Measurements from ENCODE around the gene TMEM53. TPM values are rescaled to one million over a fixed set of nuclear protein-coding genes. Genes with fewer than 3 reads are reported as not detected.

Gene TMEM53
- total and polyA plus RNA-seq, 8 donors, result 2.6 to 10.4 (median 4.5) TPM

- peak; percentile 92 to 93 (median 92) for ATAC-seq
- H3K27me3 ChIP-seq, result no peaks in the 10 kb centered on the region
- H3K9me3 ChIP-seq, result no peaks in the 10 kb centered on the region
- peak overlapping the region; percentile 2 to 69 (median 40) for H3K27ac ChIP-seq
- H3K36me3 ChIP-seq, result no peaks in the 10 kb centered on the region
- TF ChIP-seq, protein P1, sequence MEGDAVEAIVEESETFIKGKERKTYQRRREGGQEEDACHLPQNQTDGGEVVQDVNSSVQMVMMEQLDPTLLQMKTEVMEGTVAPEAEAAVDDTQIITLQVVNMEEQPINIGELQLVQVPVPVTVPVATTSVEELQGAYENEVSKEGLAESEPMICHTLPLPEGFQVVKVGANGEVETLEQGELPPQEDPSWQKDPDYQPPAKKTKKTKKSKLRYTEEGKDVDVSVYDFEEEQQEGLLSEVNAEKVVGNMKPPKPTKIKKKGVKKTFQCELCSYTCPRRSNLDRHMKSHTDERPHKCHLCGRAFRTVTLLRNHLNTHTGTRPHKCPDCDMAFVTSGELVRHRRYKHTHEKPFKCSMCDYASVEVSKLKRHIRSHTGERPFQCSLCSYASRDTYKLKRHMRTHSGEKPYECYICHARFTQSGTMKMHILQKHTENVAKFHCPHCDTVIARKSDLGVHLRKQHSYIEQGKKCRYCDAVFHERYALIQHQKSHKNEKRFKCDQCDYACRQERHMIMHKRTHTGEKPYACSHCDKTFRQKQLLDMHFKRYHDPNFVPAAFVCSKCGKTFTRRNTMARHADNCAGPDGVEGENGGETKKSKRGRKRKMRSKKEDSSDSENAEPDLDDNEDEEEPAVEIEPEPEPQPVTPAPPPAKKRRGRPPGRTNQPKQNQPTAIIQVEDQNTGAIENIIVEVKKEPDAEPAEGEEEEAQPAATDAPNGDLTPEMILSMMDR (IDR thresholded peaks at IDR 0.05), result no peak
- intact Hi-C loops (cut with DNase I), result no loop called here
- 16 to 18% methylated on average over 9 of the region's 9 CpGs for WGBS, 2 donors
- FAIRE-seq, result no peak
- H3K4me3 ChIP-seq, result no peak overlapping the region
- H3K4me1 ChIP-seq, result peaks cover 0 to 25% (median 9%) of the 10 kb centered on the region in 3 donors
- peak; percentile 87 to 97 (median 91) for DNase-seq
Observed at GRCh38 chr1:44660176-44660575, 14.1 kb downstream of the TMEM53 start.

GRCh38 chr1:44659566-44659965 lies 14.7 kb downstream of the TMEM53 start:
- no peak for ATAC-seq
- DNase-seq, result no peak
- FAIRE-seq, result no peak
- H3K27ac ChIP-seq, result peak overlapping the region in 2 of 4 donors; percentile 58 to 69
- no peaks in the 10 kb centered on the region for H3K9me3 ChIP-seq
- 89 to 93% methylated on average over 4 of the region's 4 CpGs for WGBS, 2 donors
- H3K36me3 ChIP-seq, result no peaks in the 10 kb centered on the region
- TF ChIP-seq, protein P1 (IDR thresholded peaks at IDR 0.05), result no peak
- H3K4me1 ChIP-seq, result peaks cover 0 to 25% (median 9%) of the 10 kb centered on the region in 3 donors
- intact Hi-C loops (cut with DNase I), result loop anchor here in 1 of 3 donors (10.0 kb wide), 1 partner anchor 65 kb away; no protein-coding TSS in a partner anchor
- H3K4me3 ChIP-seq, result no peak overlapping the region
- no peaks in the 10 kb centered on the region for H3K27me3 ChIP-seq

DNA sequence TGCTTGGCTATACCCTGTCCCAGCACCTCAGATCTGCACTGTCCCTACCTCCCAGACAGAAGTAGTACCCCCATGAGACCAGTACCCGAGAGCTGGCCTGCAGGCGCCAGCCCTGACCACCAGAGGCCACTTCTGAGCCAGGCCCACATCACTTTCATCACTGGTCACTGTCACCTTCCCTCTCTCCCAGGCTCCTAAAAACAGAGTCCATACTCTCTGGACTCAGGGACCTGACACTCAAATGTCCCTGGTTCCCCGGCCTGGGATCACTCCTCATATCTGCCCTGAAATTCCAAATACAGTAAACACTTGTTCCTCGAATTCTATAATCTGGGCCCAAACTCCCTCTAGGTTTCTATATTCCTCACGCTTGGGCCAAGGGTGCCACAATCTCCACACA lies 18.7 kb downstream of the TMEM53 start:
- ATAC-seq, result peak in 2 of 4 donors; percentile 23 to 35

DNA sequence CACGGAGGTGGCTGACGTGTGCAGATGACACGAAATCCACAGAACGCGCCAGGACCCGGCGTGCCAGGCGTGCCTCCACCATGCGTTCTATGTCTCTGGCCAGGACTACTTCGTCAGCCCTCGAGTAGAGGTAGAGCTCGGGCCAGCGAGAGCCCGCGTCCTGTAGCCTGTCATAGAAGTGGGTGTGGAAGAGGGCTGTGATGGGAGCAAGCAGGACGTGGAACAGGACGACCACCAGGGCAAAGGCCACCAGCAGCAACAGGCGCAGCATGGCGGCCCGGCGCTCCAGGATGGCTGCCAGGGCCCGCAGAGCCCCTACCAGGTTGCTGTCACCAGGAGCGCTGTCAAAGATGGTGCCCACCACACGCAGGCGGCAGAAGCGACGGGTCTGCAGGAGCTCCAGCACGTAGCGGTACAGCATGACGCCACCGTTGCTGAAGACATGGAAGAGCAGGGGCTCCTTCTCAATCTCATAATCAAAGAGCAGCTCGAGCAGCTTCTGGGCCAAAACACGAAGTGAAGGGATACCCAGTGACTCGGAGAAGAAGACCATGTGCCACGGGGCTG lies 19.6 kb downstream of the TMEM53 start:
- Histone ChIP-seq H3K4me3 (no peak overlapping the region), H3K36me3 (peaks cover 0 to 13% (median 0%) of the 10 kb centered on the region in 3 donors), H3K4me1 (peaks cover 0 to 3% (median 0%) of the 10 kb centered on the region in 3 donors), H3K27me3 (no peaks in the 10 kb centered on the region), H3K9me3 (no peaks in the 10 kb centered on the region), H3K27ac (no peak overlapping the region)
- WGBS, 2 donors, result 89 to 94% methylated on average over 35 of the region's 35 CpGs
- DNase-seq (peak in 1 of 6 donors; percentile 21), ATAC-seq (no peak), FAIRE-seq (no peak)
- TF ChIP-seq, protein P1 (IDR thresholded peaks at IDR 0.05), result no peak
- intact Hi-C loops (cut with DNase I), result loop anchor here in 1 of 3 donors (10.0 kb wide), 1 partner anchor 60 kb away; no protein-coding TSS in a partner anchor

More for the DNA sequence above, 18.7 kb downstream of the TMEM53 start:
- WGBS, 2 donors, result 66 to 69% methylated on average over 5 of the region's 5 CpGs
- Histone ChIP-seq H3K27me3 (no peaks in the 10 kb centered on the region), H3K27ac (no peak overlapping the region), H3K4me1 (peaks cover 0 to 9% (median 9%) of the 10 kb centered on the region in 3 donors), H3K9me3 (no peaks in the 10 kb centered on the region), H3K36me3 (peaks cover 0 to 4% (median 0%) of the 10 kb centered on the region in 3 donors), H3K4me3 (no peak overlapping the region)
- peak in 1 of 6 donors; percentile 13 for DNase-seq
- no peak for FAIRE-seq
- intact Hi-C loops (cut with DNase I), result loop anchor here in 1 of 3 donors (10.0 kb wide), 1 partner anchor 61 kb away; no protein-coding TSS in a partner anchor
- TF ChIP-seq, protein P1 (IDR thresholded peaks at IDR 0.05), result peak; percentile 14 to 53 (median 38)
